Neural cell (in vitro differentiated cells): ENCODE measurements around the gene ADARB2. TPM values are rescaled to one million over a fixed set of nuclear protein-coding genes. Genes with fewer than 3 reads are reported as not detected.

Experiments used
- H2AFZ ChIP-seq: fragments of 200-600, 300-800 bp; sonication (generic), shearing (Covaris generic); 2 replicates; pipeline ENCODE4 v1.6.0; 2014; ENCODE audit warnings: low read depth, mild to moderate bottlenecking, antibody characterized with exemption, low read length, moderate library complexity
- H3F3A ChIP-seq: fragments of 200-600 bp; shearing (Covaris generic); 2 replicates; pipeline ENCODE4 v1.6.1; 2016; ENCODE audit warnings: mild to moderate bottlenecking, moderate library complexity, mixed read lengths, antibody characterized with exemption, low read length; ENCODE audit not compliant: insufficient read depth, poor library complexity, severe bottlenecking
- H3K27ac ChIP-seq: fragments of 200-600, 300-800 bp; sonication (generic), shearing (Covaris generic); 2 replicates; pipeline ENCODE4 v1.5.1; 2014; ENCODE audit warnings: mild to moderate bottlenecking, low read length, moderate library complexity
- H3K27me3 ChIP-seq: fragments of 300-800, 200-600 bp; sonication (generic), shearing (Covaris generic); 2 replicates; pipeline ENCODE4 v1.6.0; 2014; ENCODE audit warnings: mild to moderate bottlenecking, low read depth, low read length, moderate library complexity; ENCODE audit not compliant: insufficient read depth
- H3K36me3 ChIP-seq: fragments of 300-800, 200-600 bp; sonication (generic), shearing (Covaris generic); 2 replicates; pipeline ENCODE4 v1.5.1; 2014; ENCODE audit warnings: mild to moderate bottlenecking, antibody characterized with exemption, low read length, moderate library complexity; ENCODE audit not compliant: insufficient read depth
- H3K4me2 ChIP-seq: fragments of 300-800, 200-600 bp; sonication (generic), shearing (Covaris generic); 2 replicates; pipeline ENCODE4 v1.6.0; 2014; ENCODE audit warnings: mild to moderate bottlenecking, low read length
- H3K4me3 ChIP-seq: fragments of 300-800, 200-600 bp; sonication (generic), shearing (Covaris generic); 2 replicates; pipeline ENCODE4 v1.5.1; 2014; ENCODE audit warnings: mild to moderate bottlenecking, low read length, moderate library complexity
- H3K79me2 ChIP-seq: fragments of 200-600 bp; shearing (Covaris generic); replicated peaks from 2 replicates; pipeline ENCODE4 v1.6.0; 2014; ENCODE audit warnings: mild to moderate bottlenecking, low read length, moderate library complexity; ENCODE audit not compliant: insufficient read depth
- H3K9ac ChIP-seq: fragments of 300-800, 200-600 bp; sonication (generic), shearing (Covaris generic); 2 replicates; pipeline ENCODE4 v1.6.1; 2016; ENCODE audit warnings: mild to moderate bottlenecking, low read length, mixed read lengths
- H3K9me2 ChIP-seq: fragments of 200-600 bp; shearing (Covaris generic); 2 replicates; pipeline ENCODE4 v1.6.1; 2016; ENCODE audit warnings: mild to moderate bottlenecking, low read length, mixed read lengths; ENCODE audit not compliant: insufficient read depth
- H3K9me3 ChIP-seq: fragments of 200-600, 300-800 bp; sonication (generic), shearing (Covaris generic); 2 replicates; pipeline ENCODE4 v1.6.1; 2016; ENCODE audit warnings: mild to moderate bottlenecking, mixed run types, low read length, moderate library complexity, mixed read lengths
- H4K20me1 ChIP-seq: fragments of 200-600 bp; shearing (Covaris generic); 2 replicates; pipeline ENCODE4 v1.6.1; 2016; ENCODE audit warnings: mild to moderate bottlenecking, mixed run types; ENCODE audit not compliant: insufficient read depth
- CTCF ChIP-seq: fragments of 450-650 bp; IDR thresholded peaks from 2 replicates; pipeline ENCODE4 v1.5.1; 2014; ENCODE audit warnings: antibody characterized with exemption, mild to moderate bottlenecking, moderate library complexity; ENCODE audit not compliant: poor library complexity, severe bottlenecking
- EP300 ChIP-seq: fragments of 450-650 bp; conservative IDR thresholded peaks from 2 replicates; pipeline ENCODE4 v1.6.1; 2014; ENCODE audit warnings: antibody characterized with exemption, mild to moderate bottlenecking, moderate library complexity; ENCODE audit not compliant: poor library complexity, severe bottlenecking
- EZH2 ChIP-seq: fragments of 200-600, 300-800 bp; shearing (Covaris generic), sonication (generic); IDR thresholded peaks from 2 replicates; pipeline ENCODE4 v1.6.1; 2014; ENCODE audit warnings: antibody characterized with exemption, low read length, borderline replicate concordance, mild to moderate bottlenecking; ENCODE audit not compliant: insufficient read depth, poor library complexity, severe bottlenecking
- MXI1 ChIP-seq: fragments of 450-650 bp; conservative IDR thresholded peaks from 2 replicates; pipeline ENCODE4 v1.6.1; 2014; ENCODE audit warnings: antibody characterized with exemption, mild to moderate bottlenecking; ENCODE audit not compliant: poor library complexity, severe bottlenecking
- POLR2AphosphoS5 ChIP-seq: IDR thresholded peaks from 2 replicates; pipeline ENCODE4 v1.6.1; 2012
- RAD21 ChIP-seq: fragments of 450-650 bp; conservative IDR thresholded peaks from 2 replicates; pipeline ENCODE4 v1.6.1; 2014; ENCODE audit warnings: antibody characterized with exemption, mild to moderate bottlenecking, moderate library complexity
- REST ChIP-seq: IDR thresholded peaks from 2 replicates; pipeline ENCODE4 v1.6.1; 2012; ENCODE audit warnings: borderline replicate concordance
- SMC3 ChIP-seq: fragments of 450-650 bp; conservative IDR thresholded peaks from 2 replicates; pipeline ENCODE4 v1.6.1; 2014; ENCODE audit warnings: antibody characterized with exemption, mild to moderate bottlenecking, moderate library complexity; ENCODE audit not compliant: poor library complexity
- TAF1 ChIP-seq: IDR thresholded peaks from 2 replicates; pipeline ENCODE4 v1.6.1; 2012; ENCODE audit warnings: low read depth
- polyA plus RNA-seq: library from polyadenylated mRNA; depleted of rRNA; stranded (reverse); fragments of >200 nt; gene quantifications from 2 replicates; pipeline ENCODE4 v1.2.3, GENCODE V29; 2014

The ADARB2 gene
- polyA plus RNA-seq, 1 donor from 2014 or later, result 3.6 TPM

GRCh38 chr10:1186683-1186990 is 550.7 kb downstream of the ADARB2 start:
- Histone ChIP-seq H3K36me3 (no peaks in the 10 kb centered on the region), H3K4me3 (no peak overlapping the region), H3F3A (no peaks in the 10 kb centered on the region), H3K9ac (no peak overlapping the region), H3K9me2 (no peaks in the 10 kb centered on the region), H3K27me3 (no peaks in the 10 kb centered on the region), H4K20me1 (no peaks in the 10 kb centered on the region), H3K4me2 (no peak overlapping the region), H3K9me3 (no peaks in the 10 kb centered on the region), H2AFZ (no peak overlapping the region), H3K27ac (no peak overlapping the region), H3K79me2 (no peaks in the 10 kb centered on the region)
- TF ChIP-seq CTCF (no peak), EP300 (no peak)

- Histone ChIP-seq H2AFZ (no peak overlapping the region), H4K20me1 (no peaks in the 10 kb centered on the region), H3K79me2 (no peaks in the 10 kb centered on the region), H3K9me2 (no peaks in the 10 kb centered on the region), H3K36me3 (no peaks in the 10 kb centered on the region), H3K4me3 (no peak overlapping the region), H3K9me3 (no peaks in the 10 kb centered on the region), H3K27me3 (no peaks in the 10 kb centered on the region), H3K9ac (no peak overlapping the region), H3F3A (no peaks in the 10 kb centered on the region), H3K27ac (no peak overlapping the region), H3K4me2 (no peak overlapping the region)
- no peak for TF ChIP-seq RAD21
- no peak for TF ChIP-seq EZH2
- TF ChIP-seq REST, result no peak
- no peak for TF ChIP-seq TAF1
- no peak for TF ChIP-seq MXI1
- TF ChIP-seq SMC3, result no peak
- TF ChIP-seq POLR2AphosphoS5, result no peak
- no peak for TF ChIP-seq EP300
- TF ChIP-seq CTCF, result no peak
These were observed 551.2 kb downstream of the ADARB2 start for GRCh38 chr10:1185911-1186682.
